Measurements from ENCODE around the gene ZBTB18.

Gene ZBTB18

DNA sequence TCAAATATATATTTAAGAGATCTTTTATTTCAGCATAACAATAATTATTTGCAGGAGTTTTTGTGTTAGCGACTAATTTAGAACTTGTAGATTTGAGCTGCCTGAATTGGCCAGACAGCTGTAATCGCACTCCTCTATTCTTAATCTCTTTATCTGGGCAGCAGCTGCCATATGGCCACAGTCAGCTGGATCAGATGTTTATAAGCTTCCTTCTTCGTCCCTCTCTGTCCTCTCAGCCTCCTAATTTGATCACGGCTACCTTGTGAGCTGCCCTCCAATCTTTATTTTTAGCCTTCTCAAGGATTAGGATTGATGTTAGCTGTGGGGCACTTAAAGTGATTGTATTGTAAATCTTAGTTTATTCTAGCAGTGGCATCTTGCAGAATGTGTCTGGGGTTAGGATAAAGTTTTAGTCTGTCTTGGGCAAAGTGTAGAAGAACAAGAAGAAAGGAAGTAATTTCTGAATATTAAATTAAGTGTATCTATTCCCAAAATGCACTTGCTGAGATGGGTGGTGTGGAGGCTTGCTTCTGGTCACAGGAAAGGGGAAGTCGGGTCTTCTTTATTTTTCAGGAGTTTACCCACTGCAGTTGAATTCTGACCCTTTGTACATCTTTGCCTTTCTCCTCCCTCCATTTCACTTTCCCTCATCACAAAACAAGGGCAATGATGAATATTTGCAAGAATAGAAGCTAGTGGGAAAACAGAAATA is 1.1 kb downstream of the ZBTB18 start:
- peaks cover 15 to 16% of the 10 kb centered on the region in 2 experiments for H3K36me3 ChIP-seq (ENCODE audit: control insufficient read depth in 1 of 2, insufficient read depth in 2 of 2, low read length in 2 of 2)
- H3K14ac ChIP-seq (ENCODE audit: low read length), result no peak overlapping the region
- no peak overlapping the region for H4K8ac ChIP-seq (ENCODE audit: low read depth, low read length)
- no peak overlapping the region for H2BK5ac ChIP-seq (ENCODE audit: low read depth, low read length, poor library complexity)
- peaks cover 10% of the 10 kb centered on the region for H3K79me2 ChIP-seq (ENCODE audit: control insufficient read depth, insufficient read depth, low read length, poor library complexity)
- H3K18ac ChIP-seq (ENCODE audit: low read length), result no peak overlapping the region
- no peak overlapping the region for H4K91ac ChIP-seq (ENCODE audit: low read depth, low read length)
- no peaks in the 10 kb centered on the region for H3K27me3 ChIP-seq (ENCODE audit: insufficient read depth, low read length)
- no peak overlapping the region for H2BK12ac ChIP-seq (ENCODE audit: low read length)
- H3K23ac ChIP-seq (ENCODE audit: low read length), result no peak overlapping the region
- peaks cover 11% of the 10 kb centered on the region for H3K79me1 ChIP-seq (ENCODE audit: low read length)
- H3K9me3 ChIP-seq (ENCODE audit: insufficient read depth, low read depth, low read length), result no peaks in the 10 kb centered on the region
- WGBS (ENCODE audit: extremely low coverage, insufficient coverage, insufficient read length), result no CpG with 5 or more reads among the region's 5 CpGs
- no peak overlapping the region for H3K4ac ChIP-seq (ENCODE audit: low read depth, low read length)
- H4K12ac ChIP-seq (ENCODE audit: low read depth, low read length), result no peak overlapping the region
- no peak overlapping the region for H3K4me3 ChIP-seq (ENCODE audit: low read depth, low read length)
- H2AK5ac ChIP-seq (ENCODE audit: low read length), result no peak overlapping the region
- H3K9ac ChIP-seq (ENCODE audit: low read length), result no peak overlapping the region
- H2BK120ac ChIP-seq (ENCODE audit: insufficient read depth, low read length, poor library complexity), result no peak overlapping the region
- no peak overlapping the region for H2AFZ ChIP-seq (ENCODE audit: insufficient read depth, low read length, poor library complexity)
- H3K4me2 ChIP-seq (ENCODE audit: low read length), result no peak overlapping the region
- no peak overlapping the region for H3K27ac ChIP-seq (ENCODE audit: low read depth, low read length)
- H3K4me1 ChIP-seq (ENCODE audit: control insufficient read depth in 1 of 2, insufficient read depth in 2 of 2, low read length in 2 of 2), result peaks cover 0 to 7% of the 10 kb centered on the region in 2 experiments
- no peak for DNase-seq

DNA sequence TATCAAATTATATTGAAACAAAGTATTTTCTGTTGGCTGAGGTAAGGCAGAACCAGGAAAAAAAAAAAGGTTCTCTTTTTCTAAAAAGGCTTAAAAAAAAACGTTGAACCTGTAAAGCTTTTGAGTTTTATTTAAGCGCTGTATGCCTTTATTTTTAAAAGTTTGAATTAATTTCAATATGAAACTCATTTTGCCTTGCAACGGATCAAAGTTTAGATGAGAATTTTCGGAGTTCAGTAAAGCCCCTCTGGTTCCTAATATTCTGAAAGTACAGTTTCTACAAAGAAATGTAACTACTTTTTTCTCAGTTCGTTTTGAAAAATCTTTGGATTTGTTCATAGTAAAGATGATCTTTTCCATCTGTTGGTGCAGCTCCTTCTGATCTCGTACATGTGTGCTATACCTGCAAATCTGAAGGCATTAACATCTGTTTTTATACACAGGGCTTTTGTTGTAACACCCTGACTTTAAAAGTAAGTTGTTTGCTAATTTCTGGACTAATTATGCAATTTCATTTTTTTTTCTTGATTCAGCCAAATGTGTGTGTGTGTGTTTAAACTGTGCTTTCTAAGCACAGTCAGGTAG is 1.7 kb downstream of the ZBTB18 start:
- H2AK5ac ChIP-seq (ENCODE audit: low read length), result no peak overlapping the region
- no peak overlapping the region for H4K12ac ChIP-seq (ENCODE audit: low read depth, low read length)
- no peak overlapping the region for H3K4me3 ChIP-seq (ENCODE audit: low read depth, low read length)
- H2BK120ac ChIP-seq (ENCODE audit: insufficient read depth, low read length, poor library complexity), result no peak overlapping the region
- no peak overlapping the region for H2BK5ac ChIP-seq (ENCODE audit: low read depth, low read length, poor library complexity)
- peaks cover 0 to 7% of the 10 kb centered on the region in 2 experiments for H3K4me1 ChIP-seq (ENCODE audit: control insufficient read depth in 1 of 2, insufficient read depth in 2 of 2, low read length in 2 of 2)
- H3K9ac ChIP-seq (ENCODE audit: low read length), result no peak overlapping the region
- DNase-seq, result no peak
- WGBS (ENCODE audit: extremely low coverage, insufficient coverage, insufficient read length), result no CpG with 5 or more reads among the region's 6 CpGs
- H3K36me3 ChIP-seq (ENCODE audit: control insufficient read depth in 1 of 2, insufficient read depth in 2 of 2, low read length in 2 of 2), result peaks cover 15 to 16% of the 10 kb centered on the region in 2 experiments
- H4K91ac ChIP-seq (ENCODE audit: low read depth, low read length), result no peak overlapping the region
- no peak overlapping the region for H3K23ac ChIP-seq (ENCODE audit: low read length)
- no peak overlapping the region for H2AFZ ChIP-seq (ENCODE audit: insufficient read depth, low read length, poor library complexity)
- H3K79me1 ChIP-seq (ENCODE audit: low read length), result peaks cover 5% of the 10 kb centered on the region
- no peak overlapping the region for H3K4ac ChIP-seq (ENCODE audit: low read depth, low read length)
- no peak overlapping the region for H3K14ac ChIP-seq (ENCODE audit: low read length)
- H3K27ac ChIP-seq (ENCODE audit: low read depth, low read length), result no peak overlapping the region
- no peak overlapping the region for H3K4me2 ChIP-seq (ENCODE audit: low read length)
- no peak overlapping the region for H3K18ac ChIP-seq (ENCODE audit: low read length)
- no peaks in the 10 kb centered on the region for H3K9me3 ChIP-seq (ENCODE audit: insufficient read depth, low read depth, low read length)
- no peaks in the 10 kb centered on the region for H3K27me3 ChIP-seq (ENCODE audit: insufficient read depth, low read length)
- H4K8ac ChIP-seq (ENCODE audit: low read depth, low read length), result no peak overlapping the region
- H2BK12ac ChIP-seq (ENCODE audit: low read length), result no peak overlapping the region
- peaks cover 7% of the 10 kb centered on the region for H3K79me2 ChIP-seq (ENCODE audit: control insufficient read depth, insufficient read depth, low read length, poor library complexity)

- WGBS (ENCODE audit: extremely low coverage, insufficient coverage, insufficient read length), result no CpG with 5 or more reads among the region's 11 CpGs
- H3K14ac ChIP-seq (ENCODE audit: low read length), result no peak overlapping the region
Observed at GRCh38 chr1:244053831-244054230, 2.7 kb downstream of the ZBTB18 start.

GRCh38 chr1:244054247-244054923 is 3.3 kb downstream of the ZBTB18 start:
- Histone ChIP-seq H3K18ac (ENCODE audit: low read length) (no peak overlapping the region), H2BK5ac (ENCODE audit: low read depth, low read length, poor library complexity) (no peak overlapping the region), H2BK12ac (ENCODE audit: low read length) (no peak overlapping the region), H3K27me3 (ENCODE audit: insufficient read depth, low read length) (no peaks in the 10 kb centered on the region), H3K9ac (ENCODE audit: low read length) (no peak overlapping the region), H4K91ac (ENCODE audit: low read depth, low read length) (no peak overlapping the region), H3K14ac (ENCODE audit: low read length) (no peak overlapping the region), H3K79me2 (ENCODE audit: control insufficient read depth, insufficient read depth, low read length, poor library complexity) (peaks cover 3% of the 10 kb centered on the region), H4K12ac (ENCODE audit: low read depth, low read length) (no peak overlapping the region), H3K4me3 (ENCODE audit: low read depth, low read length) (no peak overlapping the region), H2BK120ac (ENCODE audit: insufficient read depth, low read length, poor library complexity) (no peak overlapping the region), H4K8ac (ENCODE audit: low read depth, low read length) (no peak overlapping the region), H3K79me1 (ENCODE audit: low read length) (peaks cover 4% of the 10 kb centered on the region), H3K23ac (ENCODE audit: low read length) (no peak overlapping the region), H2AK5ac (ENCODE audit: low read length) (no peak overlapping the region), H3K4me1 (ENCODE audit: control insufficient read depth in 1 of 2, insufficient read depth in 2 of 2, low read length in 2 of 2) (peaks cover 0 to 7% of the 10 kb centered on the region in 2 experiments), H3K27ac (ENCODE audit: low read depth, low read length) (no peak overlapping the region), H2AFZ (ENCODE audit: insufficient read depth, low read length, poor library complexity) (no peak overlapping the region), H3K9me3 (ENCODE audit: insufficient read depth, low read depth, low read length) (no peaks in the 10 kb centered on the region), H3K36me3 (ENCODE audit: control insufficient read depth in 1 of 2, insufficient read depth in 2 of 2, low read length in 2 of 2) (peaks cover 15 to 16% of the 10 kb centered on the region in 2 experiments), H3K4me2 (ENCODE audit: low read length) (no peak overlapping the region), H3K4ac (ENCODE audit: low read depth, low read length) (no peak overlapping the region)
- no peak for DNase-seq
- WGBS (ENCODE audit: extremely low coverage, insufficient coverage, insufficient read length), result no CpG with 5 or more reads among the region's 17 CpGs

More at GRCh38 chr1:244053831-244054230, 2.7 kb downstream of the ZBTB18 start:
- Histone ChIP-seq H2AFZ (ENCODE audit: insufficient read depth, low read length, poor library complexity) (no peak overlapping the region), H3K4me3 (ENCODE audit: low read depth, low read length) (no peak overlapping the region), H2BK5ac (ENCODE audit: low read depth, low read length, poor library complexity) (no peak overlapping the region), H3K79me1 (ENCODE audit: low read length) (peaks cover 4% of the 10 kb centered on the region), H4K12ac (ENCODE audit: low read depth, low read length) (no peak overlapping the region), H3K36me3 (ENCODE audit: control insufficient read depth in 1 of 2, insufficient read depth in 2 of 2, low read length in 2 of 2) (peaks cover 15 to 16% of the 10 kb centered on the region in 2 experiments), H3K18ac (ENCODE audit: low read length) (no peak overlapping the region), H3K27me3 (ENCODE audit: insufficient read depth, low read length) (no peaks in the 10 kb centered on the region), H3K4me2 (ENCODE audit: low read length) (no peak overlapping the region), H3K9ac (ENCODE audit: low read length) (no peak overlapping the region), H2BK12ac (ENCODE audit: low read length) (no peak overlapping the region), H2BK120ac (ENCODE audit: insufficient read depth, low read length, poor library complexity) (no peak overlapping the region), H3K23ac (ENCODE audit: low read length) (no peak overlapping the region), H3K9me3 (ENCODE audit: insufficient read depth, low read depth, low read length) (no peaks in the 10 kb centered on the region), H3K4me1 (ENCODE audit: control insufficient read depth in 1 of 2, insufficient read depth in 2 of 2, low read length in 2 of 2) (peaks cover 0 to 7% of the 10 kb centered on the region in 2 experiments), H3K79me2 (ENCODE audit: control insufficient read depth, insufficient read depth, low read length, poor library complexity) (peaks cover 4% of the 10 kb centered on the region), H3K4ac (ENCODE audit: low read depth, low read length) (no peak overlapping the region), H4K8ac (ENCODE audit: low read depth, low read length) (no peak overlapping the region), H2AK5ac (ENCODE audit: low read length) (no peak overlapping the region), H4K91ac (ENCODE audit: low read depth, low read length) (no peak overlapping the region), H3K27ac (ENCODE audit: low read depth, low read length) (no peak overlapping the region)
- no peak for DNase-seq

Measured in trophoblast cell (in vitro differentiated cells and primary cell).